ENCODE results near the gene EAPP. TPM values are rescaled to one million over a fixed set of nuclear protein-coding genes. Genes with fewer than 3 reads are reported as not detected.
"Not testable (repeated sequence)": the region's sequence is repeated elsewhere in the genome, so short reads cannot be mapped to it uniquely, and the experiment has no call there.

Gene EAPP
- total RNA-seq, 1 donor from 2014 or later: 35.4 TPM

DNA sequence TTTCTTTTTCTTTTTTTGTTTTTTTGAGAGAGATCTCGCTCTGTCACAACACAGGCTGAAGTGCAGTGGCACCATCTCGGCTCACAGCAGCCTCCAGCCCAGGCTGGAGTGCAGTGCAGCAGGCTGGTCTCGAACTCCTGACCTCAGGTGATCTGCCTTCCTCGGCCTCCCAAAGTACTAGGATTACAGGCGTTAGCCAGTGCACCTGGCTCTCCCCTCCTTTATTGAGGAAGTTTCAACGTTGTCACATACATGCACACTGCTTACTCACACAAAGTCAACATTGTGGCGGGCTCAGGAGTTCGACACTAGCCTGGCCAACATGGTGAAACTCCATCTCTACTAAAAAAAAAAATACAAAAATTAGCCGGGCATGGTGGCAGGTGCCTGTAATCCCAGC is 32.0 kb downstream of the EAPP start:
- TF ChIP-seq, protein P1, sequence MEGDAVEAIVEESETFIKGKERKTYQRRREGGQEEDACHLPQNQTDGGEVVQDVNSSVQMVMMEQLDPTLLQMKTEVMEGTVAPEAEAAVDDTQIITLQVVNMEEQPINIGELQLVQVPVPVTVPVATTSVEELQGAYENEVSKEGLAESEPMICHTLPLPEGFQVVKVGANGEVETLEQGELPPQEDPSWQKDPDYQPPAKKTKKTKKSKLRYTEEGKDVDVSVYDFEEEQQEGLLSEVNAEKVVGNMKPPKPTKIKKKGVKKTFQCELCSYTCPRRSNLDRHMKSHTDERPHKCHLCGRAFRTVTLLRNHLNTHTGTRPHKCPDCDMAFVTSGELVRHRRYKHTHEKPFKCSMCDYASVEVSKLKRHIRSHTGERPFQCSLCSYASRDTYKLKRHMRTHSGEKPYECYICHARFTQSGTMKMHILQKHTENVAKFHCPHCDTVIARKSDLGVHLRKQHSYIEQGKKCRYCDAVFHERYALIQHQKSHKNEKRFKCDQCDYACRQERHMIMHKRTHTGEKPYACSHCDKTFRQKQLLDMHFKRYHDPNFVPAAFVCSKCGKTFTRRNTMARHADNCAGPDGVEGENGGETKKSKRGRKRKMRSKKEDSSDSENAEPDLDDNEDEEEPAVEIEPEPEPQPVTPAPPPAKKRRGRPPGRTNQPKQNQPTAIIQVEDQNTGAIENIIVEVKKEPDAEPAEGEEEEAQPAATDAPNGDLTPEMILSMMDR (IDR thresholded peaks at IDR 0.05; ENCODE audit: insufficient read depth, low read length, poor library complexity, severe bottlenecking): no peak
- DNase-seq (ENCODE audit: low read depth): no peak
- no peak overlapping the region for H3K4me3 ChIP-seq (ENCODE audit: low read depth, low read length)
- H3K27me3 ChIP-seq (ENCODE audit: control insufficient read depth, insufficient read depth, low read length): no peaks in the 10 kb centered on the region
- H3K36me3 ChIP-seq (ENCODE audit: control insufficient read depth, insufficient read depth, low read length): no peaks in the 10 kb centered on the region

DNA sequence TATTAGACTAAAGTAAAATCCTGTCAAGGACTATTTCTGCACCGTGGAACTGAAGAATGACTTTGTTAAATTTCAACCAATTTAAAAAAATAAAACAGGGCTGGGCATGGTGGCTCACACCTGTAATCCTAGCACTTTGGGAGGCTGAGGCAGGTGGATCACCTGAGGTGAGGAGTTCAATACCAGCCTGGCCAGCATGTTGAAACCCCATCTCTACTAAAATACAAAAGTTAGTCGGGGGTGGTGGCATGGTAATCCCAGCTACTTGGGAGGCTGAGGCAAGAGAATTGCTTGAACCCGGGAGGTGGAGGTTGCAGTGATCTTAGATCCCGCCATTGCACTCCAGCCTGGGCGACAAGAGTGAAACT is 34.4 kb downstream of the EAPP start:
- H3K4me3 ChIP-seq (ENCODE audit: low read depth, low read length); H3K27me3 ChIP-seq (ENCODE audit: control insufficient read depth, insufficient read depth, low read length); DNase-seq (ENCODE audit: low read depth); H3K36me3 ChIP-seq (ENCODE audit: control insufficient read depth, insufficient read depth, low read length): not testable (repeated sequence)

DNA sequence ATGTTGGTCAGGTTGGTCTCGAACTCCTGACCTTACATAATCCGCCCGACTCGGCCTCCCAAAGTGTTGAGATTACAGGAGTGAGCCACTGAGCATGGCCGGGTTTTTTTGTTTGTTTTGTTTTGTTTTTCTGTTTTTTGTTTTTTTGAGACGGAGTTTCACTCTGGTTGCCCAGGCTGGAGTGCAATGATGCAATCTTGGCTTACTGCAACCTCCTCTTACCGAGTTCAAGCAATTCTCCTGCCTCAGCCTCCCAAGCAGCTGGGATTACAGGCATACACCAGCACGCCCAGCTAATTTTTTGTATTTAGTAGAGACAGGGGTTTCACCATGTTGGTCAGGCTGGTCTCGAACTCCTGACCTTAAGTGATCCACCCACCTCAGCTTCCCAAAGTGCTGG is 35.5 kb downstream of the EAPP start:
- H3K36me3 ChIP-seq (ENCODE audit: control insufficient read depth, insufficient read depth, low read length); H3K4me3 ChIP-seq (ENCODE audit: low read depth, low read length); DNase-seq (ENCODE audit: low read depth); H3K27me3 ChIP-seq (ENCODE audit: control insufficient read depth, insufficient read depth, low read length): not testable (repeated sequence)

DNA sequence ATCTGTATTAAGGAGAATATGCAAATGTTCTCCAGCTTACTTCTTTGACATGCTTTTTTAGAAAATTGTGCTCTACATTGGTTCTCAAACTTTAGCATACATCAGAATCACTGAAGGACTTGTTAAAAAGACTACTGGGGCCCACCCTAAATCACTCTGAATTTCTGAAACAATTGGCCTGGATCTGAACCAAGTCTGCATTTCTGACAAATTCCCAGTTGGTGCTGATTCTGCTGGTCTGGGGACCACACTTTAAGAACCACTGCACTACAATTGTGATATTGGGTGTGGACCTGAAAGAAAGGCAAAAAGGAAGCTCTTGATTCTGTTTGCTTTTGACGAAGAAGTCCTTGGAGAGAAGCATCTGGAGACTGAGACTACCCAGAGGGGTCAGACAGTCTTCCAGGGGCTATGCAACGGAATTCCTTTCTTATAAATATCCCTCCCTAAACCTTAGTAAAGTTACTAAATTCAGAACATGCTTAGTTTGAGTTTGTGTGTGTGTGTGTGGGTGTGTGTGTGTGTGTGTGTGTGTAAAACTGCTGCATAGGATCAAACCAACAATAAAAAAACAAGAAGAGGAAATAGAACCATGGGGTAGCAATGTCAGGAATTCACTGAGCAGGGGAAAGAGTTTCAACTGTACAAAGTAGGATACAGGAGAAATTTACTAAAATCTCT is 36.8 kb downstream of the EAPP start:
- Histone ChIP-seq H3K27me3 (ENCODE audit: control insufficient read depth, insufficient read depth, low read length) (no peaks in the 10 kb centered on the region), H3K4me3 (ENCODE audit: low read depth, low read length) (no peak overlapping the region), H3K36me3 (ENCODE audit: control insufficient read depth, insufficient read depth, low read length) (no peaks in the 10 kb centered on the region)
- TF ChIP-seq, protein P1 (IDR thresholded peaks at IDR 0.05; ENCODE audit: insufficient read depth, low read length, poor library complexity, severe bottlenecking): no peak
- DNase-seq (ENCODE audit: low read depth): no peak

DNA sequence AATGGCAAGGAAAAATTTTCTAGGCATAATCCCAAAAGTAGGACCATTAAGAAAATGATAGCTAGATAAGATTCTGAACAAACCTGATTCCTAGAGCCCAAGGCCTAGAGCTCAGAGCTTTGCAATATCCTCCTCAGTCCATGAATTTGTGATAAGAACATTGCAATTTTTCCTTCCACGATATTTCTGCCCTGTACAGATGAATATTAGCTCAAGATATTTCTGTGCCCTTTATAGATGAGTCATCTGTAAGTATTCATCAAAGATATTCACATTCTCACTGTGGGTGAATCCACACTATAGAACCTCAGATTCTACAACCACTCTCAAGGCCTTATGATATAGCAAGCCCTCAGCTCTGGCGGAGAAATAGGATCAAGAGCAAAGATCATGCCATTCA is 37.5 kb downstream of the EAPP start:
- no peaks in the 10 kb centered on the region for H3K27me3 ChIP-seq (ENCODE audit: control insufficient read depth, insufficient read depth, low read length)
- H3K36me3 ChIP-seq (ENCODE audit: control insufficient read depth, insufficient read depth, low read length): no peaks in the 10 kb centered on the region
- DNase-seq (ENCODE audit: low read depth): no peak
- TF ChIP-seq, protein P1 (IDR thresholded peaks at IDR 0.05; ENCODE audit: insufficient read depth, low read length, poor library complexity, severe bottlenecking): no peak
- no peak overlapping the region for H3K4me3 ChIP-seq (ENCODE audit: low read depth, low read length)

DNA sequence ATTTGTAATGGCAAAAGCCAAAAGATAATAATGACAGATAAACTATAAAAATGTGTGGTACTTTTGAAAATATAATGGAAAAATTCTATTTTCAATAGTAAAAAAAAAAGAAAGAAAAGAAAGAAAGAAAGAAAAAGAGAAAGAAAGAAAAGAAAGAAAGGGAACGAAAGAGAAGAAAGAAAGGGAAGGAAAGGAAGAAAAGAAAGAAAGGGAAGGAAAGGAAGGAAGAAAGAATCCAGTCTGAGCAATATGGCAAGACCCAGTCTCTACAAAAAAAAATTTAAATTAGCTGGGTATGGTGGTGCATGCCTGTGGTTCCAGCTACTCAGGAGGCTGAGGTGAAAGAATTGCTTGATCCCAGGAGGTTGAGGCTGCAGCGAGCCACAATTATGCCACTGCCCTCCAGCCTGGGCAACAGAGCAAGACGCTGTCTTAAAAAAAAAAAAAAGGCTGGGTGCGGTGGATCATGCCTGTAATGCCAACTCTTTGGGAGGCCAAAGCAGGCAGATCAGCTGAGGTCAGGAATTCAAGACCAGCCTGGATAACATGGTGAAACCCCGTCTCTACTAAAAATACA is 38.4 kb downstream of the EAPP start:
- Histone ChIP-seq H3K36me3 (ENCODE audit: control insufficient read depth, insufficient read depth, low read length) (no peaks in the 10 kb centered on the region), H3K4me3 (ENCODE audit: low read depth, low read length) (no peak overlapping the region), H3K27me3 (ENCODE audit: control insufficient read depth, insufficient read depth, low read length) (no peaks in the 10 kb centered on the region)
- TF ChIP-seq, protein P1 (IDR thresholded peaks at IDR 0.05; ENCODE audit: insufficient read depth, low read length, poor library complexity, severe bottlenecking): no peak
- DNase-seq (ENCODE audit: low read depth): no peak
